GM12878 (cell line): Measurements from ENCODE around the gene FFAR1. TPM values are rescaled to one million over a fixed set of nuclear protein-coding genes. Genes with fewer than 3 reads are reported as not detected.

ENCODE experiments used
- ATAC-seq: fragments of 200-7000 bp; cut with Tn5 transposase; 3 replicates; pipeline ENCODE4 v1.9.1; 2020; ENCODE audit warnings: mild to moderate bottlenecking, moderate library complexity
- BruUV-seq: library from RNA; stranded (reverse); fragments of 400-500 nt; replicated peaks from 2 replicates; lab custom pipeline; 2021; lab: Mats Ljungman, UMichigan
- CTCF ChIA-PET: fragments of 300-600 bp; sonication (Branson Sonifier 250); formaldehyde crosslinking; extraction: SDS; loops from one replicate; lab custom pipeline; 2021; ENCODE audit warnings: inconsistent platforms; lab: Yijun Ruan, JAX
- POLR2A ChIA-PET: fragments of 350-600 bp; formaldehyde crosslinking; extraction: SDS; loops from one replicate; lab custom pipeline; 2021; ENCODE audit warnings: inconsistent platforms; lab: Charles Lee
- RAD21 ChIA-PET: fragments of 300-600 bp; sonication (Branson Sonifier 250); formaldehyde crosslinking; loops from one replicate; lab custom pipeline; 2023; ENCODE audit warnings: antibody characterized with exemption; ENCODE audit not compliant: unreplicated experiment; lab: Charles Lee
- SMC1A ChIA-PET: fragments of 300-600 bp; sonication (Branson Sonifier 250); formaldehyde crosslinking; loops from one replicate; lab custom pipeline; 2023; ENCODE audit not compliant: unreplicated experiment, uncharacterized antibody; lab: Charles Lee
- DNase-seq: peaks from one replicate; pipeline ENCODE4 v3.0.0-alpha.2; 2011; ENCODE audit warnings: low read depth, low spot score
- FAIRE-seq: peaks from 3 replicates; lab custom pipeline; 2011; peaks lifted over from hg19 to GRCh38; lab: Jason Lieb, UNC
- H2AFZ ChIP-seq: 2 replicates; pipeline ENCODE4 v1.6.0; 2011; ENCODE audit warnings: low read depth, low read length, control low read depth; ENCODE audit not compliant: control insufficient read depth
- H3K27ac ChIP-seq: 2 replicates; pipeline ENCODE4 v1.5.1; 2011; ENCODE audit warnings: control low read depth; ENCODE audit not compliant: control insufficient read depth, insufficient read depth
- H3K27me3 ChIP-seq, 2 experiments: replicated peaks in 1 of 2; 2 replicates each; pipeline versions ENCODE4 v1.6.0 to v1.6.1; 2011; ENCODE audit warnings: low read length in 1 of 2; ENCODE audit not compliant: control insufficient read depth in 2 of 2, insufficient read depth in 2 of 2
- H3K36me3 ChIP-seq, 2 experiments: 2 replicates each; pipeline ENCODE4 v1.5.1; 2011; ENCODE audit warnings: low read length in 1 of 2; ENCODE audit not compliant: control insufficient read depth in 2 of 2, insufficient read depth in 2 of 2
- H3K4me1 ChIP-seq: 2 replicates; pipeline ENCODE4 v1.6.1; 2011; ENCODE audit warnings: mild to moderate bottlenecking, low read length, moderate library complexity, mixed read lengths; ENCODE audit not compliant: control insufficient read depth, insufficient read depth
- H3K4me2 ChIP-seq: 2 replicates; pipeline ENCODE4 v1.6.0; 2011; ENCODE audit warnings: control low read depth; ENCODE audit not compliant: control insufficient read depth, insufficient read depth
- H3K4me3 ChIP-seq: fragments of 200-600 bp; sonication (generic); 2 replicates; pipeline ENCODE4 v1.5.1; 2016
- H3K79me2 ChIP-seq: 2 replicates; pipeline ENCODE4 v1.6.0; 2011; ENCODE audit warnings: low read length; ENCODE audit not compliant: control insufficient read depth, insufficient read depth
- H3K9ac ChIP-seq: 2 replicates; pipeline ENCODE4 v1.8.0; 2011; ENCODE audit warnings: low read length, control low read depth, mixed read lengths; ENCODE audit not compliant: control insufficient read depth, insufficient read depth
- H3K9me3 ChIP-seq: replicated peaks from 3 replicates; pipeline ENCODE4 v1.5.1; 2011; ENCODE audit warnings: mild to moderate bottlenecking, low read length; ENCODE audit not compliant: control insufficient read depth, insufficient read depth
- H4K20me1 ChIP-seq: 2 replicates; pipeline ENCODE4 v1.6.0; 2011; ENCODE audit not compliant: control insufficient read depth, insufficient read depth
- MEF2A ChIP-seq: IDR thresholded peaks from 2 replicates; pipeline ENCODE4 v1.6.1; 2011; ENCODE audit warnings: low read depth, mild to moderate bottlenecking, low read length, moderate library complexity; ENCODE audit not compliant: insufficient read depth
- NFXL1 ChIP-seq: fragments of 450-650 bp; IDR thresholded peaks from 2 replicates; pipeline ENCODE4 v1.6.1; 2017; ENCODE audit warnings: antibody characterized with exemption, mild to moderate bottlenecking, borderline replicate concordance
- SMAD1 ChIP-seq: fragments of 450-650 bp; IDR thresholded peaks from 2 replicates; pipeline ENCODE4 v1.6.1; 2018; ENCODE audit warnings: mild to moderate bottlenecking, low read depth; ENCODE audit not compliant: partially characterized antibody
- ZSCAN29 ChIP-seq: fragments of 450-650 bp; IDR thresholded peaks from 2 replicates; pipeline ENCODE4 v1.6.1; 2017; ENCODE audit warnings: mild to moderate bottlenecking, moderate library complexity
- ZZZ3 ChIP-seq: IDR thresholded peaks from 2 replicates; pipeline ENCODE4 v1.6.1; 2011; ENCODE audit warnings: low read depth; ENCODE audit not compliant: control insufficient read depth, insufficient read length
- WGBS: methylation state at CpG from one replicate; pipeline ENCODE4 v1.1.6; 2016; ENCODE audit warnings: low lambda C conversion rate; ENCODE audit not compliant: insufficient replicate concordance, insufficient coverage; ENCODE audit errors: missing lambda C conversion rate; 5-methylcytosine and 5-hydroxymethylcytosine counted together
- in situ Hi-C: fragments of 300-500 bp; cut with MboI; formaldehyde crosslinking; loops from 9 replicates; pipeline ENCODE4 v1.14.3; 2018; ENCODE audit warnings: mixed read lengths
- intact Hi-C: fragments of 100-400 bp; cut with micrococcal nuclease; formaldehyde crosslinking; loops from one replicate; pipeline ENCODE4 v1.14.2; 2022; ENCODE audit not compliant: unreplicated experiment
- polyA plus RNA-seq, 11 experiments: library from polyadenylated mRNA; depleted of rRNA in 4 of 11; unstranded in 6 of 11; stranded (reverse) in 5 of 11; fragments of >200 nt; fragmentation: Nextera tagmentation in 4 of 11; fragmentation: Illumina TruSeq in 1 of 11; extraction: Ambion mirVana in 4 of 11; extraction: Trizol in 1 of 11; gene quantifications; 1 replicate in 1 of 11; 2 replicates in 10 of 11; pipeline versions ENCODE4 v1.2.1 to v1.2.3, GENCODE V29; 2011 to 2016; ENCODE audit warnings: inconsistent platforms in 2 of 11, missing spikeins in 2 of 11, low read depth in 1 of 11
- total RNA-seq, 4 experiments: library from RNA; depleted of rRNA in 3 of 4; stranded (reverse); fragments of >200 nt in 3 of 4; fragmentation: Illumina TruSeq in 1 of 4; extraction: Trizol in 1 of 4; gene quantifications; 2 replicates each; pipeline versions ENCODE4 v1.2.1 to v1.2.3, GENCODE V29; 2013 to 2021
- TF ChIP-seq, protein P1 (sequence below): fragments of 450-650 bp; IDR thresholded peaks from 2 replicates; pipeline ENCODE4 v1.6.1; 2017; ENCODE audit warnings: mild to moderate bottlenecking, moderate library complexity
- TF ChIP-seq, protein P2 (sequence below): IDR thresholded peaks from 2 replicates; pipeline ENCODE4 v1.6.1; 2011; ENCODE audit warnings: borderline replicate concordance, low read depth, mild to moderate bottlenecking, moderate library complexity, low read length; ENCODE audit not compliant: insufficient read depth, poor library complexity, severe bottlenecking
- TF ChIP-seq, protein P3 (sequence below): fragments of 450-650 bp; IDR thresholded peaks from 2 replicates; pipeline ENCODE4 v1.6.1; 2017; ENCODE audit warnings: mild to moderate bottlenecking

The FFAR1 gene
- total and polyA plus RNA-seq, 10 of the 15 experiments (the other 5 are each of a cell fraction or from before 2014, with no cell fraction given) = 0.05 to 0.62 (median 0.14) TPM; not detected in 2

DNA sequence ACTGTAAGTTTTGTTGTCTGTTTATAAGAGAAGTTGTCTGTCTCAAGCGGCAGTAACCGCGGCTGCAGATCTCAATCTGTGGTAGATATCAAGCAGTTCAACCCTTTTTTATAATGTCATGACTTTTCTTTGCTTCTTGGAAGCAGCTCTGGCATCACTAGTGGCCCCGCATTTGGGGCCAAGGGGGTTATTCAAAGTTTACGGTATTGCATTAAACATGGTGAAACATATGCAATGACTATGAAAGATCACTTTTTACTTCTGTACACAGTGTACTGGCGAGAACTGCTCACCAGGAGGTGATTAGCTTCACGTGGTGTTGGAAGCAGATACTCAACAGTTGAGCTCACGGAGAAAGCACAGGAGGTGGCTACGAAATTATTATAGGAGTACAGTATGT, 5.9 kb downstream of the FFAR1 start:
- H3K4me2 ChIP-seq = no peak overlapping the region
- no peaks in the 10 kb centered on the region for H4K20me1 ChIP-seq
- in situ Hi-C loops (no loop called here), intact Hi-C loops (loop anchor here (2.0 kb wide), 2 partner anchors 55 to 65 kb away; no protein-coding TSS in a partner anchor)
- ATAC-seq (no peak), FAIRE-seq (no peak), DNase-seq (no peak)
- 94% methylated on average over 9 of the region's 9 CpGs for WGBS
- H3K4me1 ChIP-seq = peaks cover 34% of the 10 kb centered on the region
- RAD21 ChIA-PET = interaction anchor here (0.6 to 6.8 kb wide), 33 partner anchors 9 to 343 kb away, joined by 3 to 143 read pairs (median 5); no protein-coding TSS in a partner anchor
- no peak overlapping the region for H3K27ac ChIP-seq
- POLR2A ChIA-PET = interaction anchor here (0.6 to 5.5 kb wide), 14 partner anchors 20 to 154 kb away, joined by 3 to 35 read pairs (median 8); no protein-coding TSS in a partner anchor
- no peaks in the 10 kb centered on the region for H3K9me3 ChIP-seq
- no peaks in the 10 kb centered on the region for H3K36me3 ChIP-seq
- no peak overlapping the region for H2AFZ ChIP-seq
- H3K4me3 ChIP-seq = no peak overlapping the region
- BruUV-seq = no TSS peak
- CTCF ChIA-PET = interaction anchor here (0.8 to 6.7 kb wide), 45 partner anchors 8 to 239 kb away, joined by 3 to 168 read pairs (median 6); partner anchors contain the start of gene USF2
- no peak overlapping the region for H3K9ac ChIP-seq
- H3K27me3 ChIP-seq = no peaks in the 10 kb centered on the region
- SMC1A ChIA-PET = interaction anchor here (0.8 to 7.1 kb wide), 33 partner anchors 8 to 339 kb away, joined by 3 to 134 read pairs (median 6); partner anchors contain the start of gene FFAR2
- TF ChIP-seq ZSCAN29 (no peak), NFXL1 (no peak), MEF2A (no peak), ZZZ3 (no peak), SMAD1 (no peak)
- TF ChIP-seq, protein P1, sequence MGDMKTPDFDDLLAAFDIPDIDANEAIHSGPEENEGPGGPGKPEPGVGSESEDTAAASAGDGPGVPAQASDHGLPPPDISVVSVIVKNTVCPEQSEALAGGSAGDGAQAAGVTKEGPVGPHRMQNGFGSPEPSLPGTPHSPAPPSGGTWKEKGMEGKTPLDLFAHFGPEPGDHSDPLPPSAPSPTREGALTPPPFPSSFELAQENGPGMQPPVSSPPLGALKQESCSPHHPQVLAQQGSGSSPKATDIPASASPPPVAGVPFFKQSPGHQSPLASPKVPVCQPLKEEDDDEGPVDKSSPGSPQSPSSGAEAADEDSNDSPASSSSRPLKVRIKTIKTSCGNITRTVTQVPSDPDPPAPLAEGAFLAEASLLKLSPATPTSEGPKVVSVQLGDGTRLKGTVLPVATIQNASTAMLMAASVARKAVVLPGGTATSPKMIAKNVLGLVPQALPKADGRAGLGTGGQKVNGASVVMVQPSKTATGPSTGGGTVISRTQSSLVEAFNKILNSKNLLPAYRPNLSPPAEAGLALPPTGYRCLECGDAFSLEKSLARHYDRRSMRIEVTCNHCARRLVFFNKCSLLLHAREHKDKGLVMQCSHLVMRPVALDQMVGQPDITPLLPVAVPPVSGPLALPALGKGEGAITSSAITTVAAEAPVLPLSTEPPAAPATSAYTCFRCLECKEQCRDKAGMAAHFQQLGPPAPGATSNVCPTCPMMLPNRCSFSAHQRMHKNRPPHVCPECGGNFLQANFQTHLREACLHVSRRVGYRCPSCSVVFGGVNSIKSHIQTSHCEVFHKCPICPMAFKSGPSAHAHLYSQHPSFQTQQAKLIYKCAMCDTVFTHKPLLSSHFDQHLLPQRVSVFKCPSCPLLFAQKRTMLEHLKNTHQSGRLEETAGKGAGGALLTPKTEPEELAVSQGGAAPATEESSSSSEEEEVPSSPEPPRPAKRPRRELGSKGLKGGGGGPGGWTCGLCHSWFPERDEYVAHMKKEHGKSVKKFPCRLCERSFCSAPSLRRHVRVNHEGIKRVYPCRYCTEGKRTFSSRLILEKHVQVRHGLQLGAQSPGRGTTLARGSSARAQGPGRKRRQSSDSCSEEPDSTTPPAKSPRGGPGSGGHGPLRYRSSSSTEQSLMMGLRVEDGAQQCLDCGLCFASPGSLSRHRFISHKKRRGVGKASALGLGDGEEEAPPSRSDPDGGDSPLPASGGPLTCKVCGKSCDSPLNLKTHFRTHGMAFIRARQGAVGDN = no peak
- TF ChIP-seq, protein P2, sequence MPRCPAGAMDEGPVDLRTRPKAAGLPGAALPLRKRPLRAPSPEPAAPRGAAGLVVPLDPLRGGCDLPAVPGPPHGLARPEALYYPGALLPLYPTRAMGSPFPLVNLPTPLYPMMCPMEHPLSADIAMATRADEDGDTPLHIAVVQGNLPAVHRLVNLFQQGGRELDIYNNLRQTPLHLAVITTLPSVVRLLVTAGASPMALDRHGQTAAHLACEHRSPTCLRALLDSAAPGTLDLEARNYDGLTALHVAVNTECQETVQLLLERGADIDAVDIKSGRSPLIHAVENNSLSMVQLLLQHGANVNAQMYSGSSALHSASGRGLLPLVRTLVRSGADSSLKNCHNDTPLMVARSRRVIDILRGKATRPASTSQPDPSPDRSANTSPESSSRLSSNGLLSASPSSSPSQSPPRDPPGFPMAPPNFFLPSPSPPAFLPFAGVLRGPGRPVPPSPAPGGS = no peak
- TF ChIP-seq, protein P3, sequence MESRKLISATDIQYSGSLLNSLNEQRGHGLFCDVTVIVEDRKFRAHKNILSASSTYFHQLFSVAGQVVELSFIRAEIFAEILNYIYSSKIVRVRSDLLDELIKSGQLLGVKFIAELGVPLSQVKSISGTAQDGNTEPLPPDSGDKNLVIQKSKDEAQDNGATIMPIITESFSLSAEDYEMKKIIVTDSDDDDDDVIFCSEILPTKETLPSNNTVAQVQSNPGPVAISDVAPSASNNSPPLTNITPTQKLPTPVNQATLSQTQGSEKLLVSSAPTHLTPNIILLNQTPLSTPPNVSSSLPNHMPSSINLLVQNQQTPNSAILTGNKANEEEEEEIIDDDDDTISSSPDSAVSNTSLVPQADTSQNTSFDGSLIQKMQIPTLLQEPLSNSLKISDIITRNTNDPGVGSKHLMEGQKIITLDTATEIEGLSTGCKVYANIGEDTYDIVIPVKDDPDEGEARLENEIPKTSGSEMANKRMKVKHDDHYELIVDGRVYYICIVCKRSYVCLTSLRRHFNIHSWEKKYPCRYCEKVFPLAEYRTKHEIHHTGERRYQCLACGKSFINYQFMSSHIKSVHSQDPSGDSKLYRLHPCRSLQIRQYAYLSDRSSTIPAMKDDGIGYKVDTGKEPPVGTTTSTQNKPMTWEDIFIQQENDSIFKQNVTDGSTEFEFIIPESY = no peak
- H3K79me2 ChIP-seq = no peaks in the 10 kb centered on the region
